HG02798 (cell line): ENCODE measurements around the gene IL17RB.

ENCODE experiments used
- ATAC-seq: cut with Tn5 transposase; IDR thresholded peaks from one replicate; pipeline ENCODE4 v1.9.1; 2021; ENCODE audit warnings: mild to moderate bottlenecking; ENCODE audit not compliant: unreplicated experiment, poor library complexity

IL17RB gene

DNA sequence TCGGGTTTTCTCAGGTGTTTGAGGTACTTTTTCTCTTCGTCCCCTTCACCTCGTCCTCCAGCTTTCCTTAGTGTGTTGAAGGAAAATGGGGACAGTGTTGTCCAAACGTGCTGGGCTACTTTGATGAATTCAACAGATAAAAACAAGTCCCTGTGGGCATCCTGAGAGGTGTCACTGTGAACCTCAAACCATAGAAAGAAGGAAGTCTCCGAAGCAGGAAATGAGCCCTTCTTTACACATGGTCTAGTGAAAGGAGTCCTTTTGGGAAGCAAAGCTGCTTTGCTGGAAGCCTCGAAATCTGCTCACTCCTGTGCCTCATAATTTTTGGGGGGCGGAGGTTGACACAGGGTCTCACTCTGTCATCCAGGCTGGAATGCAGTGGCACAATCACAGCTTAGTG is 10.6 kb downstream of the IL17RB start:
- ATAC-seq: no peak

DNA sequence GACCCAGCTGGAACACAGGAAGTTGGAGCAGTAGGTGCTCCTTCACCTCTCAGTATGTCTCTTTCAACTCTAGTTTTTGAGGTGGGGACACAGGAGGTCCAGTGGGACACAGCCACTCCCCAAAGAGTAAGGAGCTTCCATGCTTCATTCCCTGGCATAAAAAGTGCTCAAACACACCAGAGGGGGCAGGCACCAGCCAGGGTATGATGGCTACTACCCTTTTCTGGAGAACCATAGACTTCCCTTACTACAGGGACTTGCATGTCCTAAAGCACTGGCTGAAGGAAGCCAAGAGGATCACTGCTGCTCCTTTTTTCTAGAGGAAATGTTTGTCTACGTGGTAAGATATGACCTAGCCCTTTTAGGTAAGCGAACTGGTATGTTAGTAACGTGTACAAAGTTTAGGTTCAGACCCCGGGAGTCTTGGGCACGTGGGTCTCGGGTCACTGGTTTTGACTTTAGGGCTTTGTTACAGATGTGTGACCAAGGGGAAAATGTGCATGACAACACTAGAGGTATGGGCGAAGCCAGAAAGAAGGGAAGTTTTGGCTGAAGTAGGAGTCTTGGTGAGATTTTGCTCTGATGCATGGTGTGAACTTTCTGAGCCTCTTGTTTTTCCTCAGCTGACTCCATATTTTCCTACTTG is 11.9 kb downstream of the IL17RB start:
- no peak for ATAC-seq

DNA sequence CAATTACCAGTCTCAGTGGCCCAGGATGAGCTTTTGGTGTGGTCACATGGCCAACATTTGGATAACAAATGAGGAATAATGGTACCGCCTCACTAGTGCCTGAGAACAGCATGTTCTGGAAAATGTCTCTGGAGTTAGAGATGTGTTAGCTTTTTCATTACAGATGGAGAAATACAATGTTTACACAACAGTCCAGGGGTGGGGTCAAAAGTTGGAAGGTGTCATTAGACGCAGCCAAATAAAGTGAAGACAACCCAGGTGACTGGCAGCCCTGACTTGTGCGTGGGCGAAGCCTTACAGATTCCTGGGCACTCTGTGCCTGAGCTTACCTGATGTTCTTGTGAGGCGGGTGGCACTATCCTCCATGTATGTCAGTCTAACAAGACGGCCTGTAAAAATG is 12.8 kb downstream of the IL17RB start:
- no peak for ATAC-seq

DNA sequence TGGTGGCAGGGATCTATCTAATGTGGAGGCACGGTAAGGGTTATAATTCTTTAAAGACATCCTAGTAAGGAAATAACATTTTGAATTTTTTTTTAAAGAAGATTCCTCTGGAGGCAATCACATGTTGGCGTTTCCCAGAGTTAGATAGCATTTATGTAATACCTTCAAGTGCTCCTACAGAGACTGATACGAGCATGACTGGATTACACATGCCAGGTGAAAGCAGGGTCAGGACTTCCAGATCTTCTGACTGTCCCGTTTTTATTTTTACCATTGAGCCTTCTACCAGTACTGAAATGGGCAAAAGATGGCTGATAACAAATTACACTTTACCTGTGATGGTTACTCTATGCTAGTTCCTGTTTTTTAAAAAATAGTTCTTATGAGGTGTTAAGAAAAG is 13.8 kb downstream of the IL17RB start:
- no peak for ATAC-seq

DNA sequence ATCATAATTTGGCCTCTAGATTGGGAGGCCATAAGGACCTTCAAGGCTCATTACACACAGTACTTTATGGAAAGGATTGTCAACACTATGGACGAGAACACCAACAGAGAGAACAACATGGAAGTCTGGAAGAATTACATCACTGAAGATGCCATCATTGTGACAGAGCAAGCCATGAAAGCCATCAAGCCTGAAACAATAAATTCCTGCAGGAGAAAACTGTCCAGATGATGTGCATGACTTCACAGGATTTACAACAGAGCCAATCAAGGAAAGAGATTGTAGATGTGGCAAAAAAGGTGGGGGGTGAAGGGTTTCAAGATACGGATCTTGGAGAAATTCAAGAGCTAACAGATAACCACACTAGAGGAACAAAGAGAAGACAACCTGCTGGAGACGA is 15.9 kb downstream of the IL17RB start:
- ATAC-seq: no peak

DNA sequence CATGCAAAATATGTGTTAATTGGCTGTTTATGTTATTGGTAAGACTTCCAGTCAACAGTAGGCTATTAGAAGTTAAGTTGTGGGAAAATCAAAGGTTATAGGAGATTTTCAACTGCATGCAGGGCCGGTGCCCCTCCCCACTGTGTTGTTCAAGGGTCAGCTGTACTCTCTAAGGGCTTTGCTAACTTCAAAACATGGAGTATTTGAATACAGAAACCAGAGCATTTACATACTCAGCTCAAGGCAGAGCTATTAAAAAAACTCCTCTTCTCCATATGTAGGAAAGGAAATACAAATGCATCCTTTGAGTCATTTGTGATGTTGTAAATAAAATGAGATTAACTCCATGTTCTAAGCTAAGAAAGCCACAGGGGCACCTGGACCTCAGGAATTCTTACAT is 16.8 kb downstream of the IL17RB start:
- peak; percentile 47 for ATAC-seq

DNA sequence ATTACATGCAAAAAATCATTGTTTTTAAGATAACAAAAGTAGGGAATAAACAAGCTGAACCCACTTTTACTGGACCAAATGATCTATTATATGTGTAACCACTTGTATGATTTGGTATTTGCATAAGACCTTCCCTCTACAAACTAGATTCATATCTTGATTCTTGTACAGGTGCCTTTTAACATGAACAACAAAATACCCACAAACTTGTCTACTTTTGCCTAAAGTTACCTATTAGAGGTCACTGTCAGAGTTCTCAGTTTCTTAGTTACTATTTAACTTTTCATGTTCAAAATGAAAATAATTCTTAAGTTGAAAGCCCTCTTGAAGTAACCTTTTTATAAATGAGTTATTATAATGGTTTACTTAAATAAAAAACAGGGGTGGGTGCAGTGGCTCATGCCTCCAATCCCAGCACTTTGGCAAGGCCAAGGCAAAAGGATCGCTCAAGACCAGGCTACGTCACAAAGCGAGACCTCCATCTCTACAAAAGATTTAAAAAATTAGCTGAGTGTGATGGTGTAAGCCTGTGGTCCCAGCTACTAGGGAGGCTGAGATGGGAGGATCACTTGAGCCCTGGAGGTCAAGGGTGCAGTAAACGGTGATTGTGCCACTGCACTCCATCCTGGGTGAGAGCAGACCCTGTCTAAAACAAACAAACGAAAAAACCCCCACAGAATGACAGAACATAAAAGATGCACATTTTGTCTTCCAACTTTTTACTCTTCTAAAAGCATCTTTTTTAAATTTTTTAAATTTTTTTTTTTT is 19.5 kb downstream of the IL17RB start:
- no peak for ATAC-seq

DNA sequence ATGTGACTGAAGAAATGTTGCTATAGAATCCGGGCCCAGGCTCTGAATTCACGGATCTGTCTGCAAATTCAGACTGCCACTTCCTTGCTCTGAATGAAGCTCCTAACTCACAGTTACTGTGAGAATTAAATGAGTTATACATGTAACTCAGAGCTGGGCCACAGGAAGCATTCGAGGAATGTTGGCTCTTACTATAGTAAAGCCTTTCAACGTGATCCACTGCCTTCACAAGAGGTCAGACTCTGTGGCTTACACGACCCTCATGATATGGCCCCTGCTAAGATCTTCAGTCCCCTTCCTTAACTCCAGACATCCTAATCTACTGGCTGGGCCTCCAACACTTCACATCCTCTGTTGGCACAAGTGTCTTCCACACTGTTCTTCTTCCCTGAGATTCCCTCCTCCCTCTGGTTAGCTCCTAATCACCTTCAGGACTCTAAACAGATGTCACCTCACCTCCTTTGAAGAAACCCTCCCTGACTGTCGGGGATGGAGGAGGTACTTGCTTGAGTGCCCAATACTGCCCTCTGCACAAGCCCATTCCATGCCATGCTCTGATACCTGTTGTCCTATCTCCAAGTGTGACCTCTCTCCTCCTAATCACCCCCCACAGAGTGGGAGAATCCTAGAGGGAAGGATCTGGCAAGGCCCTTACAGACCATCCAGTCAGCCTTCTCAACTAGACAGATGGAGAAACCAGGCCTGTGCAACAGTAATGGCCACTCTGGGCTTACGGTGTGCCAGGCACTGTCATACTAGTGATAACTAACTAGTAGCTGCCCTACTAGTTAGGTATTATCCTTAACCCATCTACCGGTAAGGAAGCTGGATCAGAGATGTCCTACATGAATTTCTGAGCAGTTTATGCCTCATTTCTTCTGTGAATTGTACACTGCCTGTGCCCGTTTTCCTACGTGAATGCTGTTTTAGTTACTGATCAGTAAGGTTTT is 34.3 kb downstream of the IL17RB start:
- ATAC-seq: no peak

DNA sequence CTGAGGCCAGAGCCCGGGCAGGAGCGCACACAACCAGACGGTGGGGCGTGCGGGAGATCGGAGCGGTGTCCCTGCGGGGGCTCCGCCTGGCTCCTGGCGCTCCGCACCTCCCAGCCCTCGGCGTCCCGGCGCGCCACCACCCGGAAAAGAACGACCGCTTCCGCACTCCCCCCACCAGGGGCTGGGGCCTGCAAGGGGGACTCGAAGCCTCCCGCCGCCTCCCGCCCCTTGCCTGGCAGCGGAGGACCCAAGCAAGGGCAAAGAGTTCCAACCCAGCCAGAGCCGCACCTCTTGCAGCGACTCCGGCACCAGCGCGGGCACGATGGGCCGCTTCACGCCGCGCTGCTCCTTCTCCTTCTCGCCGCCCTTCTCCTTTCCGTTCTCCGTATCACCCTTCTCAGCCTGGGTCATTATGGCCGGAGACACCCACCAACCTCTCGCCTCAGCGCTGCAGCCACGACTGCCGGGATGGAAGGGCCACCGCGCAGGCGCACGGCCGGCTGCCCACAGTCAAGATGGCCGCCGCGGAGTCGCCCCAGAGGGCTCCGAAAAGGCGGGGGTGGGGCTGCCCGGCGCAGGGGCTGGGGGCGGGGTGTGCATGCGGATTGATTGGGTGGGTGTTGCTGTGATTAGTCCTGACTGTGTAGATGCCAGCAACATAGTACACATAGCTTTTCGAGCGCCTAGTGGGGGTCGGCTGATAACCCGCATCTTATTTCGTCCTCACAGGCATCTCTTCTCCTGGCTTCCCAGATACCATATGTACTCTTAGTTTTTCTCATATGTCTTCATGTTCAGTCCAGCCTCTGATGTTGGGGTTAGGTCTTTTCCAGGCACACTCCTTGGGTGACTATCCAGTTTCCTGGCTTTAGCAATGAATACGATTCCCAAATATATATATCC is 35.6 kb downstream of the IL17RB start, which contains the start of gene ACTR8:
Gene ACTR8 (minus strand): TSS at position 462 of the 903 bp plus-strand sequence. CDS start 51 bp downstream, at position 411.
- peak; percentile 88 for ATAC-seq

DNA sequence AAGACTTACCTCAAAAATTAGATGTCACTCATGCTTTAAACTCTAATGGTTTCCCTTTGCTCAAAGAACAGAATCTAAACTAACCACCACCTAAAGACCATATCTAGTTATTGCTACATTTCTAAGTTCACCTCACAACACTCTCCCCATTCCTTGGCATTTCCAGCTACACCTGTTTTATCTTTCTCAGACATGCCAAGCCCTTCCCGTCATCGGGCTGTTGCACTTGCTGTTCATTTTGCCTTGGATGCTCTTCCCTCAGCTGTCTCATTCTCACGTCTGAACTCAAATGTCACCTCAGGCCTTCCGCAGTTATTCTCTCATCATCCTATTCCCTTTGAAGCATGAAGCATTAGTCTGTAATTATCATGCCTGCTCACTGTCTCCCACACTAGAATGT is 36.6 kb downstream of the IL17RB start:
- ATAC-seq: no peak

DNA sequence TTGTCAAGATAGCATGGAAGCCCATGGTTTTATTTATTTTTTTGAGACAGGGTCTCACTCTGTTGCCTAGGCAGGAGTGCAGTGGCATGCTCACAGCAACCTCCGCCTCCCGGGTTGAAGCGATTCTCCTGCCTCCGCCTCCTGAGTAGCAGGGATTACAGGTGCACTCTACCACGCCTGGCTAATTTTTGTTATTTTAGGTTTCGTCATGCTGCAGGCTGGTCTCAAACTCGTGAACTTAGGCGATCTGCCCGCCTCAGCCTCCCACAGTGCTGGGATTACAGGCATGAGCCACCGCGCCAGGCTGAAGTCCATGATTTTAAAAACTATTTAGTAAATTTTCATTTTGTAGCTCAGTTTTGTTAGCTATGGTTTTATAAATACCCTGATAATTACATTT is 38.3 kb downstream of the IL17RB start:
- ATAC-seq: no peak

DNA sequence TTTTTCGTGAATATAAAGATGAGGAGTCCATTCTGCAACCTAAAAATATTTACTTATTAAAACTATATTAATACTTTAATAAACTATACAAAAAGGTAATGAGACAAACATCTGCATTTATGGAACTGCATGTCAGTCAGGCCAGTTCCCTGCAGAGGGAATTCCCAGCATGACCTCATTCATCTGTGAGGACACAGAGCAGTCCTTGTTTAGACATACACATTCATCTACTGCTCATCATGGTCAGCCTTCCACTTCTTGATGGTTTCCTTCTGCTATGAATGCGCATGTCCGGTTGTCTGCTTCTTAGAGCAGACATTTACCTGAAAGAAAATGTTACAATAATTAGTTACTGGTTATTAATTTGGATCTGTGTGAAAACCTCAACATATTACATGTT is 38.9 kb downstream of the IL17RB start:
- ATAC-seq: no peak

DNA sequence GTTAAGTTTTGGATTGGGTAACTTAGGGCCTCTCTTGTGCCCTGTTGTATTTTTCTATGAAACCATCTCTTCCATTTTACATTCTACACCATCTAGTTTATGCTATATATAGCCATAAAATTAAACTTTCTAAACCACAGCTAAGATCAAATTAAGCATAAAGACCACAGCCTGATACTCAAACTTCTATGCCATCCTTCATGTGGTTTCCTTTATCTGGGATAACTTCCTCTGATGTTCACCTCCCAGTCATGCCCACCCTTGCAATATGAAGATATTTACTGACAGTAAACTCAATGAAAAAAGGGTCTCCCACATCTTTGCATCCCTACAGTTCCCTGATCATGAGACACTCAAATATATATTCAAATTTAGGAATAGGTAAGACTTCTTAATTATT is 41.1 kb downstream of the IL17RB start:
- ATAC-seq: no peak

DNA sequence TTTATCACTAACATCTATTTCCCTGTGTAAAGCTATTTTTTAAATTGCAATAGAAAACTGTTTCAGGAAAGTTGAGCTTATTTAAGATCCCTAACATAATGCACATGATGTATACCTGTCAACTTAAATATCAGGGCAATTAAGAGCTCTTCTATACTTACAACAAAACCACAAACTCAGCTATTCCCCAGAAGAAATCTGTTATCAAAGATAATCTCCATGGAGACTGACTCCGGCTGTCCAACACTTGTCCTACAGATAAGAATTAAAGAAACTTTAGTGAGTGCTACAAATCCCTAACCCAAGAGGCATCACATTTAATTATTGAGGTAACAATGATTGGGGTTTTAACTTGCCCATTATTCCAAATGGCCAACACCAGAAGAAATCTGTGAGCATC is 41.9 kb downstream of the IL17RB start:
- ATAC-seq: no peak

DNA sequence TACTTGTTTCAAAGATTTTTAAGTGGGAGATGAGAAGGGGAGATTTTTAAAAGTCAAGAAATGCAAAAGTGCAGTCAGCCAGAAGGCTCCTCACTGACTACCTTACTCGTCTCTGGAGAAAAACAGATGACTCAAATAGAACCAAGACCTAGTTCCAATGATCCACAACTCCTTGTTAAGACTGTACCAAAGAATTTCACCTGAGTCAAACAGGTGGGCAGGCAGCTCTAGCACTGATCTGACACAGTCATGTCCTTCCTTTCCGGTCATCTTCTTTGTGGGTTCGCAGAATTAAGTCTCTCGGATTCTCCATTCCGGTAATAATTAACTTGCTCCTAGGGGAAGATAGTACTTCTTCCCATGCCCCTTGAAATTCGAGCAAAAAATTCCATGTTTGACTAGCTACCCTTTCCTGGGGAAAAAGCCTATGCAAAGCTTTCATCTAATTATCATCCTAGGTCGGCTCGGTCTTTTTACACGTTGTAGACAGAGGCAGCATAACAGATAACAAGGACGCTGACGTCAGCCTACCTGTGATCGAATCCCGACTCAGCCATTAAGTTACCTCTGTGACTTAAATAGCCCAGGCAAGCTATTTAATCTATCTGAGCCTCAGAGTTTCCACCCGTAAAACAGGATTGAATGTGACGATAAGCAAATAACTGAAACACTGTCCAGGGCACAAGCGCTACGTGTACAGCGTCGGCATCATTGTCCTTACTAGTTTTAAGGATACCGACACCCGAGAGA is 44.5 kb downstream of the IL17RB start:
- no peak for ATAC-seq

DNA sequence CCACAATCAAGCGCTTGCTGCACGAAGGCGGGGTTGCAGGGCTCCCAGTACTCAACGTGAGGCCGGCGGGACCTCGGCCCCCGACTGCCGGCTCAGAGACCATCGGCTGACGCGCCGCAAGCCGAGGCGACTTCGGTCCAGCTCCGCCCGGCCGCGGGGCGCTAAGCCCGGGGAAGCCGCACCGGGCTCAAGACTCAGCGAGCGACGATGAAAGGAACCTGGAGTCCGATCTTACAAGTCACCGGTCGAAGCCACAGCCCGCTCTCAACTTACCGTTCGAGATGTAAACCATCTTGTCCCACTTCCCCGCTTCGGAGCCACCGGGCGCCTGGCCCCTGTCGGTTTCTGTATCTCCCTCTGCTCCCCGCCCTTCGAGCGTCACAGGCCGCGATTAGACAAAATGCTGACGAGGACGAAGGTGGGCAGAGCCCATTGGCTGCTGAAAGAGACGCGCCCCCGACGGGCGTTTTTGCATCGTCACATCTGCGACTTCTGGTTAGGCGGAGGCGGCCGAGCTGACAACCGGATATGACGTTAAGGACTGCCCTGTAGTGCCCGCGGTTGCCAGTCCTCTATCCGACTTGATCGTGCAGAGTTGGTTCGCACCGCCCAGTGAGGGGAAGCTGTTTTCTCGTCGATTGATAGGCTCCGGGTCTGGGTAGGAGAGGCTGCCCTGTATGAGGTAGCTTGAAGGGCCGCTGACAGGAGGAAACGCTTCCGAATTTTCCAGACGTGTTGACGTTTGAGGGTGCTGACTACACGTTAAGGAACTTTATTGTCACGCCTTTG is 45.3 kb downstream of the IL17RB start, which contains the start of gene SELENOK:
Gene SELENOK (minus strand): TSS at position 363 of the 789 bp plus-strand sequence.
- peak; percentile 96 for ATAC-seq

DNA sequence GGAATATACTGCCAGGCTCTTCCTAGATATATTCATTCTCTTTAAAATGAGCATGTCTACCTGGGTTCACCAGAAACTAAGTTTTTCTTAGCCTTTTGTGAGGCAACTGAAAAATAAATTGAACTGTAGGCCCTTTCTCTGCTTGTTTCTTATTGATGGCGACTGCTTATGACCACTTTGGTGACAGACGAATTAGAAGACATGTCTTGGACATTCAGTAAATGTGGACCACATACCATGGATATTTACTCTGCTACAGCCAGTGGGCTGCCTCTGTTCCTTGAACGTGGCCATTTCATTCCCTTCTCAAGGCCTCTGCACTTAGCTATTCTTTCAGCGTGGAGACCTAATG is 45.9 kb downstream of the IL17RB start:
- ATAC-seq: no peak

DNA sequence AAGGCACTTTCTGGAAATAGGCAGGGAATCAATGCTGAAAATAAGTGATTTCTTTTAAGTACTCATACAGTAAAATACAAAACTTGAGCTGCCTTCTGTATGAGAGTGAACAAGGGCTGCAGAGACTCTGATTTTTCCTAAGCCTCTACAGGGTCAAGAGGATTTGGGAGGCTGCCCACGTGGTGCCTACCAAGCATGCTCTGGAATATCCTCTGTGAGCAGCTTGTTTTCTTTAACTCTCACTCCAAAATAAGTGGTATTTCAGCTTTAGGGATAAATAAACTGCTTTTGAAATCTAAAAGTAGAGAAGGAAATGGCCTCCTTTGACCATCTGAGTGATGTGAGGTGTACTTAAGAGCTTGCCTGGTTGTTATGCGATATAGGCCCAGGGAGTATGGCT is 53.4 kb downstream of the IL17RB start:
- no peak for ATAC-seq
